ENCODE data around the gene ZNF691.

The ZNF691 gene

DNA sequence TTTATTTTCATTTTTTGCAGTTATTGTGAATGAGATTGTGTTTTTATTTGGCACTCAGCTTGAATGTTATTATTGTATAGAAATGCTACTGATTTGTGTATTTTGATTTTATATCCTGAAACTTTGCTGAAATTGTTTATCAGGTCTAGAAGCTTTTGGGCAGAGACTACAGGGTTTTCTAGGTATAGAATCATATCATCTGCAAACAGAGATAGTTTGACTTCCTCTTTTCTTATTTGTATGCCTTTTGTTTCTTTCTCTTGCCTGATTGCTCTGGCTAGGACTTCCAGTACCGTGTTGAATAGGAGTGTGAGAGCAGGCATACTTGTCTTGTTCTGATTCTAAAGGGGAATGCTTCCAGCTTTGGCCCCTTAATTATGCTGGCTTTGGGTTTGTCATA, 27.3 kb downstream of the ZNF691 start:
- TF ChIP-seq TAF1 (IDR thresholded peaks at IDR 0.05; ENCODE audit: borderline replicate concordance, insufficient read depth, low read length) (no peak), FOXP2 (optimal IDR thresholded peaks at IDR 0.05; ENCODE audit: borderline replicate concordance, extremely low read depth, extremely low read length, insufficient read depth) (no peak), SIN3A (IDR thresholded peaks at IDR 0.05; ENCODE audit: borderline replicate concordance, insufficient read depth, low read length) (no peak), POLR2AphosphoS5 (IDR thresholded peaks at IDR 0.05; ENCODE audit: low read depth, low read length) (no peak)
- TF ChIP-seq, protein P1, sequence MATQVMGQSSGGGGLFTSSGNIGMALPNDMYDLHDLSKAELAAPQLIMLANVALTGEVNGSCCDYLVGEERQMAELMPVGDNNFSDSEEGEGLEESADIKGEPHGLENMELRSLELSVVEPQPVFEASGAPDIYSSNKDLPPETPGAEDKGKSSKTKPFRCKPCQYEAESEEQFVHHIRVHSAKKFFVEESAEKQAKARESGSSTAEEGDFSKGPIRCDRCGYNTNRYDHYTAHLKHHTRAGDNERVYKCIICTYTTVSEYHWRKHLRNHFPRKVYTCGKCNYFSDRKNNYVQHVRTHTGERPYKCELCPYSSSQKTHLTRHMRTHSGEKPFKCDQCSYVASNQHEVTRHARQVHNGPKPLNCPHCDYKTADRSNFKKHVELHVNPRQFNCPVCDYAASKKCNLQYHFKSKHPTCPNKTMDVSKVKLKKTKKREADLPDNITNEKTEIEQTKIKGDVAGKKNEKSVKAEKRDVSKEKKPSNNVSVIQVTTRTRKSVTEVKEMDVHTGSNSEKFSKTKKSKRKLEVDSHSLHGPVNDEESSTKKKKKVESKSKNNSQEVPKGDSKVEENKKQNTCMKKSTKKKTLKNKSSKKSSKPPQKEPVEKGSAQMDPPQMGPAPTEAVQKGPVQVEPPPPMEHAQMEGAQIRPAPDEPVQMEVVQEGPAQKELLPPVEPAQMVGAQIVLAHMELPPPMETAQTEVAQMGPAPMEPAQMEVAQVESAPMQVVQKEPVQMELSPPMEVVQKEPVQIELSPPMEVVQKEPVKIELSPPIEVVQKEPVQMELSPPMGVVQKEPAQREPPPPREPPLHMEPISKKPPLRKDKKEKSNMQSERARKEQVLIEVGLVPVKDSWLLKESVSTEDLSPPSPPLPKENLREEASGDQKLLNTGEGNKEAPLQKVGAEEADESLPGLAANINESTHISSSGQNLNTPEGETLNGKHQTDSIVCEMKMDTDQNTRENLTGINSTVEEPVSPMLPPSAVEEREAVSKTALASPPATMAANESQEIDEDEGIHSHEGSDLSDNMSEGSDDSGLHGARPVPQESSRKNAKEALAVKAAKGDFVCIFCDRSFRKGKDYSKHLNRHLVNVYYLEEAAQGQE (IDR thresholded peaks at IDR 0.05; ENCODE audit: insufficient read depth in 1 of 2, low read depth in 2 of 2, low read length in 2 of 2): no peak

DNA sequence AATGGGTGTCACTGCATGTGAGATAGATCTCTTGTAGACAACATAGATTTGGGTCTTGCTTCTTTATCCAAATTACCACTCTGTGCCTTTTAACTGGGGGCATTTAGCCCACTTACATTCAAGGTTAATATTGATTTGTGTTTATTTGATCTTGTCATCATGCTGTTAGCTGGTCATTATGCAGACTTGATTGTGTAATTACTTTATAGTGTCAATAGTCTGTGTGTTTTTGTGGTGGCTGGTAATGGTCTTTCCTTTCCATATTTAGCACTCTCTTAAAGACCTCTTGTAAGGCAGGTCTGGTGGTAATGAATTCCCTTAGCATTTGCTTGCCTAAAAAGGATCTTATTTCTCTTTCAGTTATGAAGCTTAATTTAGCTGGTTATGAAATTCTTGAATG, 29.6 kb downstream of the ZNF691 start:
- TF ChIP-seq TAF1 (IDR thresholded peaks at IDR 0.05; ENCODE audit: borderline replicate concordance, insufficient read depth, low read length) (no peak), POLR2AphosphoS5 (IDR thresholded peaks at IDR 0.05; ENCODE audit: low read depth, low read length) (no peak), SIN3A (IDR thresholded peaks at IDR 0.05; ENCODE audit: borderline replicate concordance, insufficient read depth, low read length) (no peak), FOXP2 (optimal IDR thresholded peaks at IDR 0.05; ENCODE audit: borderline replicate concordance, extremely low read depth, extremely low read length, insufficient read depth) (no peak)
- TF ChIP-seq, protein P1 (IDR thresholded peaks at IDR 0.05; ENCODE audit: insufficient read depth in 1 of 2, low read depth in 2 of 2, low read length in 2 of 2): no peak

DNA sequence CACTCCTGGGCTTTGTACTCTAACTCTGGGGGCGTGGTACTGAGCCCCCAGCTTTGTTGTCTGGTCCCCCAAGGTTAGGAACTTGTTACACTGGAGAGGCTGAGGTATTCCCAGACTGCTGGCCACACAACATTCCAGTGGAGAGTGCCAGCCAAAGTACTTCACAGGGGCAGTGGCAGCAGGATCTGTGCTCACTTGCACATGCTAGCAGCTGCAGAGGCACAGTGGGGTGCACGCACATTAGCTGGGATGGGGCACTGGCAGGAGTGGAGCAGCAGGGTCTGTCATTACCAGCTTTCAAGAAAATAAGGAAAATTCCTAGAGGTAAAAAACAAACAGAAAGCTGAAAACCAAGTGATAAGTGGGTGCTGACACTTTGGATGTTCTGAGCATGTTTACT, 31.0 kb downstream of the ZNF691 start:
- TF ChIP-seq TAF1 (IDR thresholded peaks at IDR 0.05; ENCODE audit: borderline replicate concordance, insufficient read depth, low read length): no peak
- no peak for TF ChIP-seq POLR2AphosphoS5 (IDR thresholded peaks at IDR 0.05; ENCODE audit: low read depth, low read length)
- TF ChIP-seq, protein P1 (IDR thresholded peaks at IDR 0.05; ENCODE audit: insufficient read depth in 1 of 2, low read depth in 2 of 2, low read length in 2 of 2): no peak
- no peak for TF ChIP-seq SIN3A (IDR thresholded peaks at IDR 0.05; ENCODE audit: borderline replicate concordance, insufficient read depth, low read length)
- TF ChIP-seq FOXP2 (optimal IDR thresholded peaks at IDR 0.05; ENCODE audit: borderline replicate concordance, extremely low read depth, extremely low read length, insufficient read depth): no peak

DNA sequence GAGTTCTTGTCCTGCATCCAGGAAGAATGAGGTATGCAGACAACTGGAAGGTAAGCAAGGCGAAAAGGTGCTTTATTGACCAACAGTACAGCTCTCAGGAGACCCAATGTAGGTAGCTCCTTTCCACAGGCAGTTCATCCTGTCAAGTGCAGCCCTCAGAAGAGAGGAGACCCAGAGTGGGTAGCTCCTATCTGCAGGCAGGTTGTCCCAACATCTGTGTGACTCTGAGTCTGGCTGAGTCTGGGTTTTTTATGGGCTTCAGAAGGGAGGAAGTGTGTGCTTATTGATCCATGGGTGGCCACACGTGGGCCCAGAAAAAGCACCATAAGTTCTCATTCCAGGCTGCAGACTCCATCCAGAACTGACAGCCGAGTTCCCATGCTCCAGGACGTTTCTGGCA, 34.0 kb downstream of the ZNF691 start:
- TF ChIP-seq, protein P1 (IDR thresholded peaks at IDR 0.05; ENCODE audit: insufficient read depth in 1 of 2, low read depth in 2 of 2, low read length in 2 of 2): no peak
- TF ChIP-seq TAF1 (IDR thresholded peaks at IDR 0.05; ENCODE audit: borderline replicate concordance, insufficient read depth, low read length) (no peak), POLR2AphosphoS5 (IDR thresholded peaks at IDR 0.05; ENCODE audit: low read depth, low read length) (no peak), FOXP2 (optimal IDR thresholded peaks at IDR 0.05; ENCODE audit: borderline replicate concordance, extremely low read depth, extremely low read length, insufficient read depth) (no peak), SIN3A (IDR thresholded peaks at IDR 0.05; ENCODE audit: borderline replicate concordance, insufficient read depth, low read length) (no peak)
